Heart right ventricle (tissue), 16 donors: ENCODE results near the gene RPS6KA2. TPM values are rescaled to one million over a fixed set of nuclear protein-coding genes. Genes with fewer than 3 reads are reported as not detected.

ENCODE experiments used
- ATAC-seq, 8 donors: fragments of 200-7000 bp; cut with Tn5 transposase; one replicate each; pipeline ENCODE4 v1.9.1; 2020; ENCODE audit warnings: mild to moderate bottlenecking in 8 of 8, moderate library complexity in 8 of 8, moderate number of reproducible peaks in 1 of 8
- DNase-seq, 2 donors: peaks; one replicate each; pipeline ENCODE4 v3.0.0-alpha.2; 2020
- H3K27ac ChIP-seq, 10 donors: fragments of 200-600 bp; sonication (generic) in 2 of 10; one replicate each; pipeline versions ENCODE4 v1.5.0 to v1.8.0; 2020 to 2022; ENCODE audit warnings: mild to moderate bottlenecking in 3 of 10
- H3K27me3 ChIP-seq, 7 donors: fragments of 200-600 bp; one replicate each; pipeline ENCODE4 v1.8.0; 2021 to 2022; ENCODE audit warnings: mild to moderate bottlenecking in 2 of 7
- H3K36me3 ChIP-seq, 9 donors: fragments of 200-600 bp; sonication (generic) in 1 of 9; one replicate each; pipeline versions ENCODE4 v1.5.0 to v1.8.0; 2020 to 2022; ENCODE audit warnings: mild to moderate bottlenecking in 2 of 9
- H3K4me1 ChIP-seq, 9 donors: fragments of 200-600 bp; sonication (generic) in 1 of 9; one replicate each; pipeline versions ENCODE4 v1.5.0 to v1.8.0; 2020 to 2022; ENCODE audit warnings: mild to moderate bottlenecking in 4 of 9
- H3K4me3 ChIP-seq, 10 donors: fragments of 200-600 bp; sonication (generic) in 2 of 10; one replicate each; pipeline versions ENCODE4 v1.5.0 to v1.8.0; 2020 to 2022; ENCODE audit warnings: mild to moderate bottlenecking in 7 of 10, moderate library complexity in 2 of 10
- H3K9me3 ChIP-seq, 11 donors: fragments of 200-600 bp in 10 of 11; sonication (generic) in 2 of 11; one replicate each; pipeline versions ENCODE4 v1.5.0 to v1.8.0; 2013 to 2022; ENCODE audit warnings: mild to moderate bottlenecking in 2 of 11, control low read depth in 1 of 11, moderate library complexity in 1 of 11
- WGBS, 2 donors: extraction: QIAGEN DNeasy Blood & Tissue Kit; methylation state at CpG; one replicate each; pipeline ENCODE4 v1.1.7; 2013; ENCODE audit warnings: inconsistent platforms in 1 of 2; 5-methylcytosine and 5-hydroxymethylcytosine counted together
- intact Hi-C, 10 donors: fragments of 100-400 bp; cut with DNase I; formaldehyde crosslinking; loops; one replicate each; pipeline versions ENCODE4 v1.11.1 to v1.14.2; 2022
- polyA plus RNA-seq, 2 donors: library from polyadenylated mRNA; stranded (reverse); fragments of 200-250 nt; gene quantifications; one replicate each; pipeline ENCODE4 v1.2.3, GENCODE V29; 2013
- total RNA-seq, 10 donors: library from RNA; stranded (reverse); fragmentation: NEBNext Ultra II Directional in 3 of 10; extraction: Animal tissue kit (Norgen Biotek cat#: 25700) in 3 of 10; gene quantifications; one replicate each; pipeline versions ENCODE4 v1.2.1 to v1.2.4, GENCODE V29; 2021 to 2023
- TF ChIP-seq, protein P1 (sequence below), 9 donors: fragments of 200-600 bp; sonication (generic) in 2 of 9; IDR thresholded peaks; one replicate each; pipeline versions ENCODE4 v1.5.0 to v1.8.0; 2021 to 2022; ENCODE audit warnings: antibody characterized with exemption in 9 of 9, mild to moderate bottlenecking in 5 of 9, moderate library complexity in 1 of 9
- donor health status: Arrhythmogenic right ventricular cardiomyopathy.
- donor health status: ischemic (EF 13 %, LVEDD 7.1; RV severe dilation, severe dysfunction).
- donor health status: healthy with polysubstance abuse.
- donor health status: DM: no; HTN: yes; CAD: no.
- donor health status: DM: no; HTN: no; CAD: no.
- donor health status: ischemic (EF 25% LVEDD 6.9; RV normal size, moderate dysfunction).
- donor health status: ischemic (EF 25% LVEDD 5.7; RV mildly dilated, moderate dysfunction).
- donor health status: healthy.
- donor health status: DM: yes; HTN: yes; CAD: no.
- donor health status: Ischemic cardiomyopathy.
- donor health status: ischemic (EF 35%, LVEDD 5.7; RV mildly dilated, moderate dysfunction).
- donor health status: nonischemic (EF 11% LVEDD 7.7; RV severe dilation, severe dysfunction).
- donor health status: DM: yes; HTN: yes; CAD: no.
- donor health status: PGD.
- donor health status: ischemic (EF 29% LVEDD 5.4; RV normal size, mild dysfunction).
- donor health status: nonischemic (EF 23%, LVEDD 6.1; RV moderate dilation, normal function).

The RPS6KA2 gene
- total and polyA plus RNA-seq, 12 donors = 20.3 to 91.4 (median 73.7) TPM

DNA sequence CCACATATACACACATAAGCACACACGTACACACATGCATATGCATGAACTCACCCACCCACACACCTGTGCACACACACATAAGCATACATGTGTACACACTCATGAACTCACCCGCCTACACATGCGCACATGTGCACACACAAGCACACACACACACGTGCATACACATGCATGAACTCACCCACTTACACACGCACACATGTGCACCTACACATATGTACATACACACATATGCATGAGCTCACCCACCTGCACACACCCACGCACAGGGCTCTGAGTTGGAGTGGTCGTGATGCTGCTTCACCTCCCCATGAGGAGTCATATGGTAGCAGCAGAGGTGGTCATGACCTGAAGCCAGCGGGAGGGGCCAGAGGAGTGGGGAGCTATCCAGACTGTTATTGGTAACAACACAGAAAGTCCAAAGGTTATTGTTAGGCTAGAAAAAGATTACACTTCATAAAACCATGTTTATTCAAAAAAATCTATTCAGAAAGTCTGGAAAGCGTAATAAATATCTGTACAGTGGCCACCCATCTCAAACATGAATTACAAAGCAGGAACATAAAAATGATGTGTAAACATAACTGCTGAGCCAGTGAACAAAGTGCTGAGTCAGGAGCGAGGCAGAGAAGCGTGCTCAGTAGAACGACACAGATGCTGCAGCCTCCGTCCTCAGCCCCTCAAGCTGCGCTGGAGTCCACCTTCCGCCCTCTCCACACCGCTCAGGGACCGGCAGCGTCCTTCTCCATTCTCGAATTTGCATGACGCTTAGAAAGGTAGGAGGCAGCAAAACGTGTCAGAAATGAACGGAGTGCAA lies 217.9 kb downstream of the RPS6KA2 start:
- Histone ChIP-seq H3K36me3 (peaks cover 0 to 49% (median 8%) of the 10 kb centered on the region in 9 donors), H3K9me3 (no peaks in the 10 kb centered on the region), H3K4me3 (no peak overlapping the region), H3K4me1 (no peaks in the 10 kb centered on the region), H3K27me3 (peaks cover 0 to 4% (median 0%) of the 10 kb centered on the region in 7 donors), H3K27ac (no peak overlapping the region)
- intact Hi-C loops = loop anchor here in 4 of 10 donors (10.0 kb wide), 3 partner anchors 244 to 524 kb away; partner anchors contain the start of gene TBXT (in 1 of the 4)
- DNase-seq = no peak
- 85 to 89% methylated on average over 22 of the region's 22 CpGs for WGBS, 2 donors
- no peak for ATAC-seq
- TF ChIP-seq, protein P1, sequence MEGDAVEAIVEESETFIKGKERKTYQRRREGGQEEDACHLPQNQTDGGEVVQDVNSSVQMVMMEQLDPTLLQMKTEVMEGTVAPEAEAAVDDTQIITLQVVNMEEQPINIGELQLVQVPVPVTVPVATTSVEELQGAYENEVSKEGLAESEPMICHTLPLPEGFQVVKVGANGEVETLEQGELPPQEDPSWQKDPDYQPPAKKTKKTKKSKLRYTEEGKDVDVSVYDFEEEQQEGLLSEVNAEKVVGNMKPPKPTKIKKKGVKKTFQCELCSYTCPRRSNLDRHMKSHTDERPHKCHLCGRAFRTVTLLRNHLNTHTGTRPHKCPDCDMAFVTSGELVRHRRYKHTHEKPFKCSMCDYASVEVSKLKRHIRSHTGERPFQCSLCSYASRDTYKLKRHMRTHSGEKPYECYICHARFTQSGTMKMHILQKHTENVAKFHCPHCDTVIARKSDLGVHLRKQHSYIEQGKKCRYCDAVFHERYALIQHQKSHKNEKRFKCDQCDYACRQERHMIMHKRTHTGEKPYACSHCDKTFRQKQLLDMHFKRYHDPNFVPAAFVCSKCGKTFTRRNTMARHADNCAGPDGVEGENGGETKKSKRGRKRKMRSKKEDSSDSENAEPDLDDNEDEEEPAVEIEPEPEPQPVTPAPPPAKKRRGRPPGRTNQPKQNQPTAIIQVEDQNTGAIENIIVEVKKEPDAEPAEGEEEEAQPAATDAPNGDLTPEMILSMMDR (IDR thresholded peaks at IDR 0.05) = no peak

DNA sequence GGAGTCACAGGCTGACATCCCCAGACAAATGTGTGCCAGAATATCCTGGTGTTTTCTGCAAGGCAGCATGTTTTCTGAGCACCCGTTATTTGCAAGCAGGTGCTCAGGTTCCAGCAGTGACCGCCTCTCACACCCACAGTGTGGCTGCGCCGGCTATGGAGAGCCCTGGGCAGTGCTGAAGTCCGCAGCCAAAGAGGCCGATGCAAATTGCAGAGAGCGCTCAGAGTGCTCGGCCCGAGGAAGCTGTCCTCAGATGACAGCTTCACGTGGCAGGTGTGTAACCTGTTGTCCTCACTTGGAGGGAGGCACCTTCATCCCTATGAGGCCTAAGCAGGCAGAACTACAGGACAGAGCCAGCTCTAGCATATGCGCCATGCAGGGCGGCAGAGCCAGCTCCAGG lies 220.9 kb downstream of the RPS6KA2 start:
- H3K27ac ChIP-seq = no peak overlapping the region
- ATAC-seq (no peak), DNase-seq (no peak)
- H3K4me1 ChIP-seq = no peaks in the 10 kb centered on the region
- no peaks in the 10 kb centered on the region for H3K9me3 ChIP-seq
- TF ChIP-seq, protein P1 (IDR thresholded peaks at IDR 0.05) = no peak
- H3K36me3 ChIP-seq = peaks cover 0 to 20% (median 0%) of the 10 kb centered on the region in 9 donors
- no peak overlapping the region for H3K4me3 ChIP-seq
- peaks cover 0 to 8% (median 0%) of the 10 kb centered on the region in 7 donors for H3K27me3 ChIP-seq
- WGBS, 2 donors = 86 to 88% methylated on average over 12 of the region's 12 CpGs
- intact Hi-C loops = loop anchor here in 4 of 10 donors (10.0 kb wide), 3 partner anchors 241 to 521 kb away; partner anchors contain the start of gene TBXT (in 1 of the 4)

DNA sequence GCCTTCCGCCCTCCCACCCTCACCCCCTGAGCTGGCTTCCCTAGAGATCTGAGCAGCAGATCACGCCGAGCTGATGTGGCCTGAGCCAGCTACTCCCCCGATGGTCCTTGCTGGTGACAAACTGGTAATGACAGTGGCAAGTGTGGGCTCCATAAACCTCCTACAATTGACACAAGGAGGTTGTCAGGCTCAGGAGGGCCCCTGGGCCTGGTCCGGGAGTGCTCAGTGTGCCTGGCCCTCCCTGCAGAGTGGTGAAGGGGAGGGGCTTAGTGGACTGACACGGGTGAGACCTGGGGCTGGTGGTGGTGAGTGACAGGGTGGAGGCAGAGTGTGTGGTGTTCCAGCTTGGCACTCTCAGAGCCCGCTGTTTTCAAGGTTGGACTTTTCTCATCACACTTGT lies 221.7 kb downstream of the RPS6KA2 start:
- intact Hi-C loops = loop anchor here in 4 of 10 donors (10.0 kb wide), 3 partner anchors 241 to 521 kb away; partner anchors contain the start of gene TBXT (in 1 of the 4)
- WGBS, 2 donors = 57 to 67% methylated on average over 7 of the region's 7 CpGs

More for the DNA sequence above, 221.7 kb downstream of the RPS6KA2 start:
- Histone ChIP-seq H3K9me3 (no peaks in the 10 kb centered on the region), H3K27me3 (peaks cover 0 to 15% (median 0%) of the 10 kb centered on the region in 7 donors), H3K4me3 (no peak overlapping the region), H3K4me1 (peaks cover 0 to 4% (median 0%) of the 10 kb centered on the region in 9 donors), H3K27ac (no peak overlapping the region), H3K36me3 (peaks cover 0 to 12% (median 0%) of the 10 kb centered on the region in 9 donors)
- TF ChIP-seq, protein P1 (IDR thresholded peaks at IDR 0.05) = no peak
- ATAC-seq (no peak), DNase-seq (no peak)
